Thyroid gland (tissue), 4 donors: ENCODE data around the gene TNFRSF12A.

ENCODE experiments used
- POLR2A ChIP-seq, 2 donors: fragments of 450-650 bp; IDR thresholded peaks; one replicate each; pipeline ENCODE4 v1.6.1; 2017; ENCODE audit warnings: antibody characterized with exemption in 2 of 2, mild to moderate bottlenecking in 2 of 2, moderate library complexity in 1 of 2
- TF ChIP-seq, protein P1 (sequence below), 6 experiments: fragments of 200-600 bp in 3 of 6; fragments of 450-650 bp in 3 of 6; sonication (generic) in 3 of 6; IDR thresholded peaks; one replicate each; pipeline ENCODE4 v1.5.1; 2016 to 2019; ENCODE audit warnings: antibody characterized with exemption in 6 of 6, mild to moderate bottlenecking in 2 of 6, inconsistent platforms in 1 of 6, moderate library complexity in 1 of 6

GRCh38 chr16:2975161-2975795 is 44.9 kb upstream of the TNFRSF12A start:
- TF ChIP-seq, protein P1, sequence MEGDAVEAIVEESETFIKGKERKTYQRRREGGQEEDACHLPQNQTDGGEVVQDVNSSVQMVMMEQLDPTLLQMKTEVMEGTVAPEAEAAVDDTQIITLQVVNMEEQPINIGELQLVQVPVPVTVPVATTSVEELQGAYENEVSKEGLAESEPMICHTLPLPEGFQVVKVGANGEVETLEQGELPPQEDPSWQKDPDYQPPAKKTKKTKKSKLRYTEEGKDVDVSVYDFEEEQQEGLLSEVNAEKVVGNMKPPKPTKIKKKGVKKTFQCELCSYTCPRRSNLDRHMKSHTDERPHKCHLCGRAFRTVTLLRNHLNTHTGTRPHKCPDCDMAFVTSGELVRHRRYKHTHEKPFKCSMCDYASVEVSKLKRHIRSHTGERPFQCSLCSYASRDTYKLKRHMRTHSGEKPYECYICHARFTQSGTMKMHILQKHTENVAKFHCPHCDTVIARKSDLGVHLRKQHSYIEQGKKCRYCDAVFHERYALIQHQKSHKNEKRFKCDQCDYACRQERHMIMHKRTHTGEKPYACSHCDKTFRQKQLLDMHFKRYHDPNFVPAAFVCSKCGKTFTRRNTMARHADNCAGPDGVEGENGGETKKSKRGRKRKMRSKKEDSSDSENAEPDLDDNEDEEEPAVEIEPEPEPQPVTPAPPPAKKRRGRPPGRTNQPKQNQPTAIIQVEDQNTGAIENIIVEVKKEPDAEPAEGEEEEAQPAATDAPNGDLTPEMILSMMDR (IDR thresholded peaks at IDR 0.05): no peak
- TF ChIP-seq POLR2A (IDR thresholded peaks at IDR 0.05): no peak
